OCI-LY1 (cell line): ENCODE measurements around the gene HS3ST2.

Experiments used
- CTCF ChIP-seq: fragments of 200-600 bp; sonication (generic), shearing (Covaris generic); IDR thresholded peaks from 2 replicates; pipeline ENCODE4 v1.5.1; 2017; ENCODE audit warnings: mild to moderate bottlenecking, antibody characterized with exemption, low read length, moderate library complexity, mixed read lengths
- EZH2 ChIP-seq: fragments of 200-600 bp; sonication (generic), shearing (Covaris generic); IDR thresholded peaks from 2 replicates; pipeline ENCODE4 v1.8.0; 2017; ENCODE audit warnings: borderline replicate concordance, mixed run types, mild to moderate bottlenecking, antibody characterized with exemption, low read length, moderate library complexity, mixed read lengths

- TF ChIP-seq CTCF (no peak), EZH2 (no peak)
These were observed 29.2 kb upstream of the HS3ST2 start for GRCh38 chr16:22784690-22785214.
